Suprapubic skin (tissue), 3 donors: ENCODE results near the gene ANTXR2.

Experiments
- POLR2A ChIP-seq, 2 donors: fragments of 450-650 bp; IDR thresholded peaks; one replicate each; pipeline ENCODE4 v1.6.1; 2017; ENCODE audit warnings: antibody characterized with exemption in 2 of 2, mild to moderate bottlenecking in 2 of 2, moderate library complexity in 2 of 2
- TF ChIP-seq, protein P1 (sequence below), 2 donors: fragments of 200-600 bp in 1 of 2; fragments of 450-650 bp in 1 of 2; sonication (generic) in 1 of 2; IDR thresholded peaks; one replicate each; pipeline ENCODE4 v1.5.1; 2016 to 2019; ENCODE audit warnings: antibody characterized with exemption in 2 of 2, mild to moderate bottlenecking in 1 of 2, moderate library complexity in 1 of 2

DNA sequence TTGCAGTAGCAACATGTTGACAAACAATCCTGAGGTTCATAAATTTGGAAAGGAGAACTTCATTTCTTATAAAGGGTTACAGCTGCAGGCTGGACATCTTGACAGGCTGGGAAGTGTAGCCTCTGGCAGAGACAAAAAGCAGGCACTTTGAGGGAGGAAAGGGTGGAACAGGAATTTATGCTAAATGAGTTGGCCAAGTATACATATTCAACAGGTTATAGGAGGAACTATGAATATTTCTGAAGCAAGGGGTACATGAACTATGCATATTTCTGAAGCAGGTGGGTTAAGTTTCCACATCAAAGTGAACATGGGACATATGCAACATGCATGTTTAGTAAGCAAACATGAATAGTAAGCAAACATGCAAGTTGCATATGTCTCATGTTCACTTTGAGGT, 1.6 kb upstream of the ANTXR2 start:
- TF ChIP-seq, protein P1, sequence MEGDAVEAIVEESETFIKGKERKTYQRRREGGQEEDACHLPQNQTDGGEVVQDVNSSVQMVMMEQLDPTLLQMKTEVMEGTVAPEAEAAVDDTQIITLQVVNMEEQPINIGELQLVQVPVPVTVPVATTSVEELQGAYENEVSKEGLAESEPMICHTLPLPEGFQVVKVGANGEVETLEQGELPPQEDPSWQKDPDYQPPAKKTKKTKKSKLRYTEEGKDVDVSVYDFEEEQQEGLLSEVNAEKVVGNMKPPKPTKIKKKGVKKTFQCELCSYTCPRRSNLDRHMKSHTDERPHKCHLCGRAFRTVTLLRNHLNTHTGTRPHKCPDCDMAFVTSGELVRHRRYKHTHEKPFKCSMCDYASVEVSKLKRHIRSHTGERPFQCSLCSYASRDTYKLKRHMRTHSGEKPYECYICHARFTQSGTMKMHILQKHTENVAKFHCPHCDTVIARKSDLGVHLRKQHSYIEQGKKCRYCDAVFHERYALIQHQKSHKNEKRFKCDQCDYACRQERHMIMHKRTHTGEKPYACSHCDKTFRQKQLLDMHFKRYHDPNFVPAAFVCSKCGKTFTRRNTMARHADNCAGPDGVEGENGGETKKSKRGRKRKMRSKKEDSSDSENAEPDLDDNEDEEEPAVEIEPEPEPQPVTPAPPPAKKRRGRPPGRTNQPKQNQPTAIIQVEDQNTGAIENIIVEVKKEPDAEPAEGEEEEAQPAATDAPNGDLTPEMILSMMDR (IDR thresholded peaks at IDR 0.05): no peak
- TF ChIP-seq POLR2A (IDR thresholded peaks at IDR 0.05): no peak
